Effector memory CD8-positive, alpha-beta T cell (primary cell): Measurements from ENCODE around the gene CCDC57.

ENCODE experiments used
- ATAC-seq: fragments of 150-1000 bp; cut with Tn5 transposase; replicated peaks from 2 replicates; pipeline ENCODE4 v1.10.0; 2021; ENCODE audit warnings: mild to moderate bottlenecking, moderate library complexity
- DNase-seq, 3 experiments: peaks; one replicate each; pipeline ENCODE4 v3.0.0; 2021
- H3K27ac Mint-ChIP-seq, 2 donors: one replicate each; pipeline ENCODE4 v1.8.0; 2022; ENCODE audit warnings: mild to moderate bottlenecking in 2 of 2, mixed read lengths in 2 of 2, moderate library complexity in 2 of 2
- H3K27me3 Mint-ChIP-seq, 2 donors: one replicate each; pipeline ENCODE4 v1.8.0; 2022; ENCODE audit warnings: mixed read lengths in 2 of 2
- H3K36me3 Mint-ChIP-seq: one replicate; pipeline ENCODE4 v1.8.0; 2022; ENCODE audit warnings: mild to moderate bottlenecking, moderate library complexity, mixed read lengths; ENCODE audit not compliant: insufficient read depth
- H3K4me1 Mint-ChIP-seq, 2 donors: one replicate each; pipeline ENCODE4 v1.8.0; 2022; ENCODE audit warnings: low read depth in 2 of 2, mixed read lengths in 2 of 2
- H3K4me3 Mint-ChIP-seq, 2 donors: one replicate each; pipeline ENCODE4 v1.8.0; 2022; ENCODE audit warnings: mild to moderate bottlenecking in 2 of 2, mixed read lengths in 2 of 2, moderate library complexity in 2 of 2
- H3K9me3 Mint-ChIP-seq, 2 donors: one replicate each; pipeline ENCODE4 v1.8.0; 2022; ENCODE audit warnings: mixed read lengths in 2 of 2

Gene CCDC57

DNA sequence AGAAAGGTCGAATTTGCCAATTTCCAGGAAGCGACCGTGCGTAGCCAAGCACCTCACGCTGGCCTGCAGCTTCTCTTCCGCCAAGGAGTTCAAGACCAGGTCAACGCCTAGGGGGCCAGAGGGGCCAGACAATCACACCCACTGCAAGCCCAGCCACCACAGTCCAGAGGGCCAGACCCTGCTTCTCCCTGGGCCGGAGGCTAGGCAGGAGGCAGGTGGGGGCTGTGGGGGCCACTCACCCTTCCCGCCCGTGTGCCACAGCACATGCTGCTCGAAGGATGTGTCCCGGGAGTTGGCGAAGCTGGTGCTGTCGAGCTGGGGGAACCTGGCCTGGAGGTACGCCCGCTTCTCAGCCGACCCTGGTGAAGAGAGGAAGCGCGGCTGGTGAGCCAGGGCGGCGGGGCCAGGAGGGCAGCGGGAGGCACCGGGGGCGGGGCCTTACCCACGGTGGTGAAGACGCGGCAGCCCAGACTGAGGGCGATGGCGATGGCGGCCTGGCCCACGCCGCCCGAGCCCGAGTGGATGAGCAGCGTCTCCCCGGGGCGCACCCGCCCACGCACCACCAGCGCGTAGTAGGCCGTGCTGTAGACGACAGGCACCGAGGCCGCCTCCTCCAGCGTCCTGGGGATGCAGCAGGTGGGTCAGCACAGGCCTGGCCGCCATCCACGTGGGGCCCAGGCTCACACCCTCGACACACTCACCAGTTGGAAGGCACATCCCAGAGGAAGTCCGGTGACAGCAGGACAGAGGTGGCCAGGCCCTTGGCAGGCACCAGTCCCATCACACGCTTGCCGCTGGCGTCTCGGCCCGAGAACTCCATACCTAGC, 128.9 kb downstream of the CCDC57 start:
- Mint-ChIP-seq H3K9me3 (no peaks in the 10 kb centered on the region), H3K4me1 (no peaks in the 10 kb centered on the region), H3K27ac (no peak overlapping the region), H3K36me3 (peaks cover 34% of the 10 kb centered on the region), H3K4me3 (no peak overlapping the region), H3K27me3 (no peaks in the 10 kb centered on the region)
- no peak for DNase-seq
- ATAC-seq = no peak

DNA sequence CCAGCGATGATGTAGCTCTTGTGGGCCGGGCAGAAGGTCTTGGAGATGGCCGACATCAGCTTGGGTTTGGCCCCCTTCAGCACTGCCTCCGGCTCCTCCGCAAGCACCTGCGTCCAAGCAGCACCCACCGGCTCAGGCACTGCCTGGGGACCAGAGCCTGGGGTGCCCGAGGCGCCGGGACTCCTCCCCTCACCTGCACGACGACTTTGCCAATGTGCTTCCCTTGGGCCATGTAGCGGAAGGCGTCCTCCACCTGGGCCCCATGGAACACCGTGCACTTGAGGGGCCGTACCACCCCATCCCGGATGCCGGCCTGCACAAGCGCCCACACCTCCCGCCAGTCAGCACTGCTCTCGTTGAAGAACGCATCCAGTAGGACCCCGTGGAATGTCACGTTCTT, 129.6 kb downstream of the CCDC57 start:
- Mint-ChIP-seq H3K27ac (no peak overlapping the region), H3K4me3 (no peak overlapping the region), H3K4me1 (no peaks in the 10 kb centered on the region), H3K9me3 (no peaks in the 10 kb centered on the region), H3K36me3 (peaks cover 31% of the 10 kb centered on the region), H3K27me3 (no peaks in the 10 kb centered on the region)
- no peak for ATAC-seq
- DNase-seq = no peak

DNA sequence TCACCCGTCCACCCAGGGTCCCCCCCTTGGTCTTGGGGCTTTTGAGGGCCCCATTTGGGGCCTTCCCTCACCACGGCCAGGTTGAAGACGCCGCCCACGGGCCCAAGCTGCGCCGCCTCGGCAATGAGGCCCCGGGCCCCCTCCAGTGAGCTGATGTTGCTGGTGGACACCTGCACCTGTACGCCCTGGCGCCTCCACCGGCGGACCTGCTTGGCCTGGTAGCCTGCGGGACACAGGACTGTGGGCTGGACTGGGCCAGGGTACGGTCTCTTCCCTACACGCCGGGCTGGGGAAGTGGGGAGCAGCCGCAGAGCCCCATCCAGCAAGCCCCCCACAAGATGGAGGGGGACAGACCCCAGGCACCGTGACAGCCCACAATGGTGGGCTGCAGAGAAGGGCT, 130.2 kb downstream of the CCDC57 start:
- Mint-ChIP-seq H3K4me3 (no peak overlapping the region), H3K36me3 (peaks cover 31% of the 10 kb centered on the region)

DNA sequence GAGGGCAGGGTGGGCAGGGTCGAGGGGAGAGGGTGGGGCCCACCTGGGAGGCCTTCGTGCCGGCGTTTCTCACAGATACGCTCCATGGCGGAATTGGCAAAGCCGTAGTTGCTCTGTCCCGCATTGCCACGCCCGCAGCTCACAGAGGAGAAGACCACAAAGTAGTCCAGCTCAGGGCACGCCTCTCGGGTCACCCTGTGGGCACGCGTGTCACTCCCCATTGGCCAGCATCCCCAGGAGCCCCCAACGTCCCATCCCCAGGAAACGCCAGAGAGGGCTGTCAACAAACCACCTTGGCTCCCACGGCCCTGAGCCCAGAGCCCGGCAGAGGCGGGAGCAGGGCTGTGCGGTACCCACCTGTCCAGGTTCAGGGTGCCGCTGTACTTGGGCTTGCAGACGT, 130.7 kb downstream of the CCDC57 start:
- Mint-ChIP-seq H3K9me3 (no peaks in the 10 kb centered on the region), H3K36me3 (peaks cover 31% of the 10 kb centered on the region)

More for the DNA sequence above, 130.2 kb downstream of the CCDC57 start:
- no peaks in the 10 kb centered on the region for H3K9me3 Mint-ChIP-seq
- ATAC-seq = no peak
- no peaks in the 10 kb centered on the region for H3K27me3 Mint-ChIP-seq
- DNase-seq = no peak
- no peaks in the 10 kb centered on the region for H3K4me1 Mint-ChIP-seq
- no peak overlapping the region for H3K27ac Mint-ChIP-seq

DNA sequence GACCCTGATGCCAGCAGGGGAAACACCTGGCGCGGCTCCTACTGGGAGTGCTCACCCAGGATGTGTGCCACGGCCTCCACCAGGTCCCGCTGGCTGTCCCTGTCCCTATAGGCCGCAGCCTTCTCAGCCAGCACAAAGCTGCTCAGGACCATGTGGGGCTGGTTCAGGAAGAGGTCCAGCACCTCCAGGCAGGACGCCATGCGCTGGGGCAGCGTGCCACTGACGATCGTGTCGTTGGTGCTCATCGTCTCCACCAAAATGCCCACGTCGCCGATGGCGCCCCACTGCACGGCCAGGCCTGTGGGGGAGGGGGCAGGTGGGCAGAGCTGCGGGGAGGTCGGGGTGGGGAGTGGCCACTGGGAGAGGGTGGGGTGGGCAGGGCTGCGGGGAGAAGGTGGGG, 131.1 kb downstream of the CCDC57 start:
- DNase-seq (no peak), ATAC-seq (no peak)
- Mint-ChIP-seq H3K27me3 (no peaks in the 10 kb centered on the region), H3K9me3 (no peaks in the 10 kb centered on the region), H3K36me3 (peaks cover 30% of the 10 kb centered on the region), H3K4me3 (no peak overlapping the region), H3K4me1 (no peaks in the 10 kb centered on the region), H3K27ac (no peak overlapping the region)

More for the DNA sequence above, 130.7 kb downstream of the CCDC57 start:
- H3K4me3 Mint-ChIP-seq = no peak overlapping the region
- DNase-seq (no peak), ATAC-seq (no peak)
- no peak overlapping the region for H3K27ac Mint-ChIP-seq
- no peaks in the 10 kb centered on the region for H3K27me3 Mint-ChIP-seq
- no peaks in the 10 kb centered on the region for H3K4me1 Mint-ChIP-seq

GRCh38 chr17:82080789-82081464, 131.7 kb downstream of the CCDC57 start:
- Mint-ChIP-seq H3K36me3 (peaks cover 28% of the 10 kb centered on the region), H3K4me3 (no peak overlapping the region), H3K27me3 (no peaks in the 10 kb centered on the region), H3K4me1 (no peaks in the 10 kb centered on the region), H3K9me3 (no peaks in the 10 kb centered on the region), H3K27ac (no peak overlapping the region)
- no peak for ATAC-seq
- no peak for DNase-seq

DNA sequence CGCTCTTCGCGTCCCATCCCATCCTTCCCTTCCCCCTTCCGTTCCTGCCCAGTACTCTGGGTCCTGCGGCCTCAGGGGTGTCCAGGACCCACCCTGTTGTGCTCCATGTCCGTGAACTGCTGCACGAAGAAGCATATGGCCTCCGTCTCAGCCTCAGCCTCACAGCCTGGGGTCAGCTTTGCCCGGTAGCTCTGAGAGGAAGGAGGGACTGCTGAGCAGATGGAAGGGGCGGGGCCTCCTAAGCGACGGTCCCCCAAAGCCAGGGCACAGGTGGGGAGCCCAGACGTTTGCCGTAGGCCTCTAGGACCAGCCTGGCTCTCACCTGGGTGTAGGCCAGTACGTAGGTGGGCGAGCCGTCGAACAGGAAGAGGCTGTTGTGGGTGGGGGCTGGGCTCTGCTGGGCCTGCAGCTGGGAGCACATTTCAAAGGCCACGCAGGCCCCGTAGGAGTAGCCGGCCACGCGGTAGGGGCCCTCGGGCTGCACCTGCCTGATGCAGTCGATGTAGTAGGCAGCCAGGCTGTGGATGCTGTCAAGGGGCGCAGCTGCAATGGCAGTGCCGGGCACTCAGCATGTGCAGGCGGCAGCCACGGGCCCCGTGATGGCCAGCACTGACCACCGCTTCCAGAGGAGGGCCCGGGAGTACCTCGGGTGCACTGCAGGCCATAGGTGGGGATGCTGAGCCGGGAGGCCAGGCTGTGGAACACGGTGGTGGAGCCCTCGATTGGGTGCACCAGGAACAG, 132.4 kb downstream of the CCDC57 start:
- DNase-seq (no peak), ATAC-seq (no peak)
- peaks cover 30% of the 10 kb centered on the region for H3K36me3 Mint-ChIP-seq
- H3K4me1 Mint-ChIP-seq = no peaks in the 10 kb centered on the region
- no peak overlapping the region for H3K4me3 Mint-ChIP-seq
- no peaks in the 10 kb centered on the region for H3K9me3 Mint-ChIP-seq
- no peaks in the 10 kb centered on the region for H3K27me3 Mint-ChIP-seq
- no peak overlapping the region for H3K27ac Mint-ChIP-seq

- Mint-ChIP-seq H3K4me3 (no peak overlapping the region), H3K36me3 (peaks cover 30% of the 10 kb centered on the region), H3K4me1 (no peaks in the 10 kb centered on the region), H3K27ac (no peak overlapping the region), H3K27me3 (no peaks in the 10 kb centered on the region), H3K9me3 (no peaks in the 10 kb centered on the region)
- DNase-seq (no peak), ATAC-seq (peak; percentile 20)
Observed at GRCh38 chr17:82079001-82079677, 133.5 kb downstream of the CCDC57 start.

GRCh38 chr17:82078433-82078832, 134.2 kb downstream of the CCDC57 start:
- no peak for ATAC-seq
- H3K27me3 Mint-ChIP-seq = no peaks in the 10 kb centered on the region
- H3K27ac Mint-ChIP-seq = no peak overlapping the region
- H3K9me3 Mint-ChIP-seq = no peaks in the 10 kb centered on the region
- no peak for DNase-seq
- H3K4me1 Mint-ChIP-seq = no peaks in the 10 kb centered on the region
- peaks cover 26% of the 10 kb centered on the region for H3K36me3 Mint-ChIP-seq
- H3K4me3 Mint-ChIP-seq = no peak overlapping the region

GRCh38 chr17:82077617-82078358, 134.9 kb downstream of the CCDC57 start:
- DNase-seq = no peak
- no peak for ATAC-seq
- Mint-ChIP-seq H3K4me3 (no peak overlapping the region), H3K4me1 (no peaks in the 10 kb centered on the region), H3K9me3 (no peaks in the 10 kb centered on the region), H3K27ac (no peak overlapping the region), H3K27me3 (no peaks in the 10 kb centered on the region), H3K36me3 (peaks cover 22% of the 10 kb centered on the region)

DNA sequence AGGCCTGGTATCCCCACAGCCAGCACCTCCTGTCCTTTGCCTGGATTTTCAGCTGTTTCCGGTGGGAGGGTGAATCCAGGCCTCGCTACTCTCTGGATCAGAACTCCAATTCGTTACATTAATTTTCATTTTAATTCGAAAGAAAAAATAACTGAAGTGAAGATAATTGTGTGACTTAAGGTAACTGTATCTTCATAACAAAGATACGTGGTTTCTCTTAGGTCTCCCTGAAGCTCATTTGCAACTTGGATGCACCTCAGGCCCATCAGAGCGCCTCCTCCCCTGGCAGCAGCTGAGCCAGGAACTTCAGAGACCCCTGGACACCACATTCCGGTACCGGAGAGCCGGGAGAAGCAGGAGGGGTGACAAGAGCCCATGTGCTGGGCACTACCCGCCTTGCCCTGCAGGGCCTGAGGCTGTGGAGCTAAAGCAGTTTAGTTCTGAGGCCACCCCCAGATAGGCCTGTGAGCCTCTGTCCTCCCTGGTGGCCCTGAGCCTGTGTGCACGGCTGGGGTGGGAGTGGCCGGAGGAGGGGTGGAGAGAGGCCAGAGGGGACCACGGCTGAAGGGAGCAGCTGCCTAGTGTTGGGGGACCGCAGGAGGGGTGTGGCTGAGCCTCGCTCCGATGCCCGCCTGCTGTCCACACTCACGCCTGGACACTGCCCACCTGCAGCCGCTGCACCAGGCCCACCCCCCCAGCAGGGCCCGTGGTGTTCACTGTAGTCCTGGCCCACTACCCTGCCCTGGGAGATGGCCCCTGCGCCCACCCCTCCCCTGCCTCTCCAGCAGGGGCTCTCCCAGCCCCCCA, 135.7 kb downstream of the CCDC57 start:
- DNase-seq (no peak), ATAC-seq (no peak)
- Mint-ChIP-seq H3K27ac (no peak overlapping the region), H3K36me3 (peaks cover 18% of the 10 kb centered on the region), H3K9me3 (no peaks in the 10 kb centered on the region), H3K4me1 (no peaks in the 10 kb centered on the region), H3K4me3 (no peak overlapping the region), H3K27me3 (no peaks in the 10 kb centered on the region)

GRCh38 chr17:82076018-82076784, 136.4 kb downstream of the CCDC57 start:
- peak overlapping the region in 1 of 2 donors; percentile 13 for H3K27ac Mint-ChIP-seq
- H3K4me1 Mint-ChIP-seq = no peaks in the 10 kb centered on the region
- ATAC-seq = no peak

More at GRCh38 chr17:82076018-82076784, 136.4 kb downstream of the CCDC57 start:
- Mint-ChIP-seq H3K36me3 (peaks cover 17% of the 10 kb centered on the region), H3K4me3 (no peak overlapping the region), H3K9me3 (no peaks in the 10 kb centered on the region), H3K27me3 (no peaks in the 10 kb centered on the region)
- DNase-seq = no peak
